ENCODE measurements around the gene CCNJL. TPM values are rescaled to one million over a fixed set of nuclear protein-coding genes. Genes with fewer than 3 reads are reported as not detected.

CCNJL gene
- polyA plus RNA-seq, 1 donor (not counting 4 experiments of a cell fraction or from before 2014, with no cell fraction given), result 1.6 TPM

- FAIRE-seq, result no peak
- Histone ChIP-seq H2AFZ (ENCODE audit: control insufficient read depth, low read length) (no peak overlapping the region), H3K27me3 (ENCODE audit: control insufficient read depth, extremely low read depth, insufficient read depth, low read length) (no peaks in the 10 kb centered on the region), H3K9me3 (ENCODE audit: control insufficient read depth, low read depth, low read length) (no peaks in the 10 kb centered on the region), H3K27ac (ENCODE audit: control insufficient read depth, insufficient read depth, low read length) (no peak overlapping the region), H3K4me1 (ENCODE audit: control insufficient read depth, extremely low read depth, insufficient read depth, low read length) (peaks cover 5% of the 10 kb centered on the region), H4K20me1 (ENCODE audit: control insufficient read depth, extremely low read depth, insufficient read depth, low read length) (no peaks in the 10 kb centered on the region), H3K79me2 (ENCODE audit: control insufficient read depth, insufficient read depth, low read length) (no peaks in the 10 kb centered on the region), H3K9me1 (ENCODE audit: control insufficient read depth, extremely low read depth, insufficient read depth, low read length) (no peaks in the 10 kb centered on the region), H3K4me3 (ENCODE audit: control insufficient read depth in 2 of 3, extremely low read depth in 1 of 3, insufficient read depth in 2 of 3, low read depth in 1 of 3, low read length in 3 of 3) (no peak overlapping the region), H3K36me3 (ENCODE audit: control insufficient read depth in 2 of 2, extremely low read depth in 1 of 2, insufficient read depth in 2 of 2, low read length in 2 of 2) (no peaks in the 10 kb centered on the region), H3K4me2 (ENCODE audit: control insufficient read depth, extremely low read depth, insufficient read depth, low read depth, low read length) (no peak overlapping the region), H3K9ac (ENCODE audit: control insufficient read depth, extremely low read depth, insufficient read depth, low read length) (no peak overlapping the region)
- DNase-seq (ENCODE audit: low read depth, low spot score), result no peak
- dilution Hi-C loops (cut with MboI; ENCODE audit: extremely low pct_ligation_motif_present, low sequenced_read_pairs), result no loop called here
- no peak for TF ChIP-seq EZH2 (IDR thresholded peaks at IDR 0.05; ENCODE audit: low read length)
Measured at GRCh38 chr5:160207061-160207460, 105.3 kb downstream of the CCNJL start.

Small RNA genes within 50 kb of the gene (small RNA-seq; reads per million reads assigned to genes)
- 0 reads per million in 3 experiments for gene AC112191.3 (ENCODE audit: insufficient read length in 3 of 3, low read depth in 3 of 3, low replicate concordance in 1 of 3)

Other genes starting within 250 kb of the CCNJL start
- gene PWWP2A, start 193.1 kb downstream of the CCNJL start, polyA plus RNA-seq, result 11.6 to 13.1 TPM (median 12.4 TPM) in 3 replicates
- gene FABP6, start 83.1 kb downstream of the CCNJL start, polyA plus RNA-seq, result 0.25 to 1.7 TPM in 2 of 3 replicates, not detected in the other
- gene C1QTNF2, start 58.1 kb upstream of the CCNJL start, polyA plus RNA-seq, result 0.03 to 0.07 TPM (median 0.05 TPM) in 3 replicates
- 0.93 to 1.7 TPM (median 1.0 TPM) in 3 replicates for gene FAM200C, start 87.5 kb upstream of the CCNJL start, polyA plus RNA-seq
- 18.0 to 29.7 TPM (median 24.0 TPM) in 3 replicates for gene SLU7, start 106.5 kb upstream of the CCNJL start, polyA plus RNA-seq
- 49.0 to 237 TPM (median 112 TPM) in 3 replicates for gene PTTG1, start 109.3 kb upstream of the CCNJL start, polyA plus RNA-seq

Measured in keratinocyte (primary cell).